ENCODE results near the gene COL19A1.
"Not testable (repeated sequence)": the region's sequence is repeated elsewhere in the genome, so short reads cannot be mapped to it uniquely, and the experiment has no call there.

COL19A1 gene

GRCh38 chr6:69976591-69977090, 110.3 kb downstream of the COL19A1 start:
- no peak for DNase-seq

GRCh38 chr6:69980624-69981023, 114.3 kb downstream of the COL19A1 start:
- no peak for DNase-seq

- DNase-seq: no peak
Measured at GRCh38 chr6:69984506-69984905, 118.2 kb downstream of the COL19A1 start.

GRCh38 chr6:69985180-69985579, 118.8 kb downstream of the COL19A1 start:
- DNase-seq: no peak

- DNase-seq: no peak
Measured at GRCh38 chr6:69987550-69987949, 121.2 kb downstream of the COL19A1 start.

- no peak for DNase-seq
Measured at GRCh38 chr6:69988458-69989126, 122.2 kb downstream of the COL19A1 start.

GRCh38 chr6:69994251-69994650, 127.9 kb downstream of the COL19A1 start:
- no peak for DNase-seq

GRCh38 chr6:70008189-70008588, 141.8 kb downstream of the COL19A1 start:
- DNase-seq: no peak

GRCh38 chr6:70010339-70010738, 144.0 kb downstream of the COL19A1 start:
- not testable (repeated sequence) for DNase-seq

GRCh38 chr6:70023201-70023600, 156.8 kb downstream of the COL19A1 start:
- not testable (repeated sequence) for DNase-seq

- no peak for DNase-seq
Measured at GRCh38 chr6:70028246-70028645, 161.9 kb downstream of the COL19A1 start.

- DNase-seq: no peak
Measured at GRCh38 chr6:70028926-70029325, 162.6 kb downstream of the COL19A1 start.

GRCh38 chr6:70033781-70034180, 167.4 kb downstream of the COL19A1 start:
- DNase-seq: no peak

GRCh38 chr6:70037445-70037844, 171.1 kb downstream of the COL19A1 start:
- no peak for DNase-seq

GRCh38 chr6:70040766-70041165, 174.4 kb downstream of the COL19A1 start:
- DNase-seq: no peak

- DNase-seq: no peak
Measured at GRCh38 chr6:70041411-70041810, 175.1 kb downstream of the COL19A1 start.

GRCh38 chr6:70045413-70045812, 179.1 kb downstream of the COL19A1 start:
- DNase-seq: no peak

GRCh38 chr6:70051197-70052124, 185.1 kb downstream of the COL19A1 start:
- no peak for DNase-seq

- DNase-seq: peak; percentile 29
Measured at GRCh38 chr6:70059039-70059719, 192.8 kb downstream of the COL19A1 start.

- no peak for DNase-seq
Measured at GRCh38 chr6:70060680-70061079, 194.3 kb downstream of the COL19A1 start.

- DNase-seq: no peak
Measured at GRCh38 chr6:70061546-70061945, 195.2 kb downstream of the COL19A1 start.

- DNase-seq: no peak
Measured at GRCh38 chr6:70062010-70062409, 195.7 kb downstream of the COL19A1 start.

- DNase-seq: no peak
Measured at GRCh38 chr6:70072540-70073179, 206.3 kb downstream of the COL19A1 start.
